Calu3 (cell line): ENCODE measurements around the gene STAB2. TPM values are rescaled to one million over a fixed set of nuclear protein-coding genes. Genes with fewer than 3 reads are reported as not detected.

Source experiments
- BruUV-seq: library from RNA; stranded (reverse); fragments of 400-500 nt; replicated peaks from 2 replicates; lab custom pipeline; 2021; lab: Mats Ljungman, UMichigan
- CTCF ChIA-PET: fragments of 300-600 bp; sonication (Branson Sonifier 250); formaldehyde crosslinking; loops from one replicate; lab custom pipeline; 2022; ENCODE audit warnings: antibody characterized with exemption; lab: Charles Lee
- DNase-seq: peaks from one replicate; pipeline ENCODE4 v3.0.0; 2022
- H3K27ac Mint-ChIP-seq: one replicate; pipeline ENCODE4 v1.8.0; 2022; ENCODE audit warnings: mixed read lengths; ENCODE audit not compliant: unreplicated experiment
- H3K27me3 Mint-ChIP-seq: one replicate; pipeline ENCODE4 v1.8.0; 2022; ENCODE audit warnings: mixed read lengths; ENCODE audit not compliant: unreplicated experiment
- H3K36me3 Mint-ChIP-seq: one replicate; pipeline ENCODE4 v1.8.0; 2022; ENCODE audit warnings: mild to moderate bottlenecking, moderate library complexity, mixed read lengths; ENCODE audit not compliant: insufficient read depth, unreplicated experiment
- H3K4me1 Mint-ChIP-seq: one replicate; pipeline ENCODE4 v1.8.0; 2022; ENCODE audit warnings: mild to moderate bottlenecking, low read depth, mixed read lengths; ENCODE audit not compliant: unreplicated experiment
- H3K4me3 Mint-ChIP-seq: one replicate; pipeline ENCODE4 v1.8.0; 2022; ENCODE audit warnings: mild to moderate bottlenecking, low read depth, moderate library complexity, mixed read lengths; ENCODE audit not compliant: unreplicated experiment
- H3K9me3 Mint-ChIP-seq: one replicate; pipeline ENCODE4 v1.8.0; 2022; ENCODE audit warnings: low read depth, mixed read lengths; ENCODE audit not compliant: unreplicated experiment
- CTCF ChIP-seq: fragments of 200-600 bp; IDR thresholded peaks from one replicate; pipeline ENCODE4 v1.8.0; 2022; ENCODE audit warnings: antibody characterized with exemption; ENCODE audit not compliant: unreplicated experiment
- intact Hi-C: fragments of 100-400 bp; cut with micrococcal nuclease; formaldehyde crosslinking; loops from one replicate; pipeline ENCODE4 v1.10.0; 2022; ENCODE audit not compliant: unreplicated experiment
- total RNA-seq: library from RNA; stranded (reverse); gene quantifications from 2 replicates; pipeline ENCODE4 v1.2.3, GENCODE V29; 2022

The STAB2 gene
- total RNA-seq, 1 experiment from 2014 or later, result not detected

- Mint-ChIP-seq H3K4me1 (no peaks in the 10 kb centered on the region), H3K9me3 (peaks cover 3% of the 10 kb centered on the region), H3K4me3 (no peak overlapping the region), H3K27me3 (no peaks in the 10 kb centered on the region), H3K36me3 (no peaks in the 10 kb centered on the region), H3K27ac (no peak overlapping the region)
- DNase-seq, result peak; percentile 74
- intact Hi-C loops, result loop anchor here (5.0 kb wide), 1 partner anchor 55 kb away; no protein-coding TSS in a partner anchor
- BruUV-seq, result no TSS peak
- TF ChIP-seq CTCF, result peak; percentile 84
- CTCF ChIA-PET, result interaction anchor here (0.5 to 0.7 kb wide), 3 partner anchors 16 to 115 kb away, joined by 3 read pairs; no protein-coding TSS in a partner anchor
Measured at GRCh38 chr12:103632554-103633216, 45.6 kb downstream of the STAB2 start.

GRCh38 chr12:103634732-103635131 lies 47.7 kb downstream of the STAB2 start:
- no peaks in the 10 kb centered on the region for H3K27me3 Mint-ChIP-seq
- no peak overlapping the region for H3K4me3 Mint-ChIP-seq
- no peaks in the 10 kb centered on the region for H3K4me1 Mint-ChIP-seq
- BruUV-seq, result no TSS peak
- peaks cover 3% of the 10 kb centered on the region for H3K9me3 Mint-ChIP-seq
- intact Hi-C loops, result loop anchor here (5.0 kb wide), 1 partner anchor 57 kb away; no protein-coding TSS in a partner anchor
- DNase-seq, result no peak
- H3K27ac Mint-ChIP-seq, result no peak overlapping the region
- no peaks in the 10 kb centered on the region for H3K36me3 Mint-ChIP-seq
- CTCF ChIA-PET, result interaction anchor here (0.6 kb wide), 1 partner anchor 8 kb away, joined by 3 read pairs; no protein-coding TSS in a partner anchor
- TF ChIP-seq CTCF, result no peak

GRCh38 chr12:103635419-103635818 lies 48.3 kb downstream of the STAB2 start:
- no peak for TF ChIP-seq CTCF
- Mint-ChIP-seq H3K36me3 (no peaks in the 10 kb centered on the region), H3K4me1 (no peaks in the 10 kb centered on the region), H3K27me3 (no peaks in the 10 kb centered on the region), H3K9me3 (peaks cover 3% of the 10 kb centered on the region), H3K4me3 (no peak overlapping the region), H3K27ac (no peak overlapping the region)
- BruUV-seq, result no TSS peak
- no peak for DNase-seq
- intact Hi-C loops, result no loop called here
- CTCF ChIA-PET, result interaction anchor here (0.6 kb wide), 1 partner anchor 9 kb away, joined by 3 read pairs; no protein-coding TSS in a partner anchor

GRCh38 chr12:103637021-103637420 lies 49.9 kb downstream of the STAB2 start:
- H3K27me3 Mint-ChIP-seq, result no peaks in the 10 kb centered on the region
- no peaks in the 10 kb centered on the region for H3K4me1 Mint-ChIP-seq
- H3K36me3 Mint-ChIP-seq, result no peaks in the 10 kb centered on the region
- DNase-seq, result no peak
- peaks cover 1% of the 10 kb centered on the region for H3K9me3 Mint-ChIP-seq
- no peak overlapping the region for H3K27ac Mint-ChIP-seq
- H3K4me3 Mint-ChIP-seq, result no peak overlapping the region
- no peak for TF ChIP-seq CTCF
- CTCF ChIA-PET, result no interaction called here
- intact Hi-C loops, result no loop called here
- BruUV-seq, result no TSS peak
